Fibroblast of pulmonary artery (primary cell): ENCODE measurements around the gene PROX2.

Experiments
- DNase-seq: peaks from one replicate; pipeline ENCODE4 v3.0.0-alpha.2; 2010; ENCODE audit warnings: low read depth
- H3K4me3 ChIP-seq: replicated peaks from 2 replicates; pipeline ENCODE4 v1.5.1; 2011; ENCODE audit warnings: low read depth, mild to moderate bottlenecking, control low read depth, low read length, moderate library complexity
- TF ChIP-seq, protein P1 (sequence below): IDR thresholded peaks from 2 replicates; pipeline ENCODE4 v1.5.1; 2011; ENCODE audit warnings: mild to moderate bottlenecking, control low read depth, low read length, inconsistent platforms; ENCODE audit errors: missing control alignments

PROX2 gene

DNA sequence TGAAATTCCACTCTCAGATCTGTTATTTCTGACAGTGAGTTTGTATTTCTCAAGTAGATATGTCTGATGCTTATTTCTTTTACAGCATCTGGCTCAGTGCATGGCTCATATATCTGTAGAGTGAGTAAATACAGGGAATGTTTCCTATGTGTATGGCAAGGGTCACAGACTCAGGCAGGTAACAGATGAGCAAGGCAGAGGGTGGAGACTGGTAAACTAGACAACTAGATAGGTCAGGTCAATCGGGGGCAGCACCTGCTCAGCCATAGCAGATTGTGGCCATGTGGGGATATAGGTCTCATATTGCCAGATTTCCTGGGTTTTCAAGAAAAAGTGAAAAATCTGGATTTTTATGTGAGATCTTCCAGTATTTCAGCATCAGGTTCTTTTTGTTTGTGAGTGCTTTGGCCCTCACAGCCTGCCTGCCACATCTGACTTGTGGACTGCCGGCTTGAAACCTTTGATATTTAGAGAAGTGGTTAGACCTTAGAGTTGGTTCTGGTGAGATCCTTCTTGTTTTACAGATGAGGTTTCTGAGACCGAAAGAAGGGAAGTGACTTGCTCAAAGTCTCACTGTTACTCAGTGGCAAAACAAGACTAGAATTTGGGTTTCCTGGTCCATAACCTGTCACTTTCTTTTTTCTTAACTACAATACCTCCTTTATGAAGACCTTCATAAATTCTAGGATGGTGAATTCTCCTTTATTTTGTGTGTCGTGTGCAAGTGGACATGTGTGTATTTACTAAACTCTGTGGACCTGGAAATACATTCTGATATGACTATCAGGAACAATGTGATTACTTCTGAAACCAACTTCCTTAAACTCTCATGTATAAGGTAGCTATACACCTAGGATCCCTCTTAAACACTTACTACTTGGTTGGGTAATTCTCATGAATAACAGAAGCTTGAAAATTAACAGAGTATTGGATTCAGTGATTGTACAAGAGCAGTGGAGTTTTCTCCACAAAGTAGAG lies 34.4 kb downstream of the PROX2 start:
- H3K4me3 ChIP-seq, result no peak overlapping the region
- TF ChIP-seq, protein P1, sequence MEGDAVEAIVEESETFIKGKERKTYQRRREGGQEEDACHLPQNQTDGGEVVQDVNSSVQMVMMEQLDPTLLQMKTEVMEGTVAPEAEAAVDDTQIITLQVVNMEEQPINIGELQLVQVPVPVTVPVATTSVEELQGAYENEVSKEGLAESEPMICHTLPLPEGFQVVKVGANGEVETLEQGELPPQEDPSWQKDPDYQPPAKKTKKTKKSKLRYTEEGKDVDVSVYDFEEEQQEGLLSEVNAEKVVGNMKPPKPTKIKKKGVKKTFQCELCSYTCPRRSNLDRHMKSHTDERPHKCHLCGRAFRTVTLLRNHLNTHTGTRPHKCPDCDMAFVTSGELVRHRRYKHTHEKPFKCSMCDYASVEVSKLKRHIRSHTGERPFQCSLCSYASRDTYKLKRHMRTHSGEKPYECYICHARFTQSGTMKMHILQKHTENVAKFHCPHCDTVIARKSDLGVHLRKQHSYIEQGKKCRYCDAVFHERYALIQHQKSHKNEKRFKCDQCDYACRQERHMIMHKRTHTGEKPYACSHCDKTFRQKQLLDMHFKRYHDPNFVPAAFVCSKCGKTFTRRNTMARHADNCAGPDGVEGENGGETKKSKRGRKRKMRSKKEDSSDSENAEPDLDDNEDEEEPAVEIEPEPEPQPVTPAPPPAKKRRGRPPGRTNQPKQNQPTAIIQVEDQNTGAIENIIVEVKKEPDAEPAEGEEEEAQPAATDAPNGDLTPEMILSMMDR, result no peak
- DNase-seq, result no peak

DNA sequence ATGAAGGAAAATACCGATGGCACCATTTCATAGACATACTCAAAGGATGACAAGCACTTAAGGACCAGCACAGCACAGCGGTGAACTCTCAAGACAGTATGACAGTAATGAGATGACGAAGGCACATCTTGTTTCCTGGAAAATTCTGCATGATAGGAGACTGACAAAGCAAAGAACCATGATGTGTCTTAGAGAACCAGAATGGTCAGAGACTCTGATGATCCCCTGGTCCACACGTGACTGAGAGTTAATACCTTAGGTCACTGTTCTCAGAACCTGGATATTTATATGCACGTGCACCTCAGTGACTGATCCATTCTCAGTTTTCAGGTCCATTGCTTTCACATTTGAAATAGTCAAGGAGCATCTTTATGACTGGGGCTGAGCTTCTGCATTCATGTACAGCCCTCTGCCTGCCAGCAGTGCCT lies 35.3 kb downstream of the PROX2 start:
- no peak for DNase-seq
- no peak overlapping the region for H3K4me3 ChIP-seq
- TF ChIP-seq, protein P1, result no peak

DNA sequence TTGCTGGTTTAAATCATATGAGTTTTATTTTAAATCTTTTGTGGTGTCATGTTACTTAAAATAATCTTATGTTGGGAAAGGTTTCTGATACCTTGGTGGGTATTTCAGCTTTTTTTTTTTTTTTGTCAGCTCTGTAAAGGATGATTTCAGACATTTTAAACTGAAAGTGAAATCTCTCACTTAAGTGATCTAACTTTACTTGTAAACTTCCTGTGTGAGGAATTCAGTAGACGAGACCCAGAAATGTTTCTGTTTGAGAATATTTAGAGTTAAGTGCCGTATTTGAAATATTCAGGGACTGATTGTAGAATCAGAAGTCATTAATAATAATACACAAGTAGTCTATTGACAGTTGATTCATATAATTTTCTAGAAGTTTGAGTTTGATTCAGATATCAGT lies 37.8 kb downstream of the PROX2 start:
- TF ChIP-seq, protein P1, result no peak
- no peak overlapping the region for H3K4me3 ChIP-seq
- DNase-seq, result no peak

DNA sequence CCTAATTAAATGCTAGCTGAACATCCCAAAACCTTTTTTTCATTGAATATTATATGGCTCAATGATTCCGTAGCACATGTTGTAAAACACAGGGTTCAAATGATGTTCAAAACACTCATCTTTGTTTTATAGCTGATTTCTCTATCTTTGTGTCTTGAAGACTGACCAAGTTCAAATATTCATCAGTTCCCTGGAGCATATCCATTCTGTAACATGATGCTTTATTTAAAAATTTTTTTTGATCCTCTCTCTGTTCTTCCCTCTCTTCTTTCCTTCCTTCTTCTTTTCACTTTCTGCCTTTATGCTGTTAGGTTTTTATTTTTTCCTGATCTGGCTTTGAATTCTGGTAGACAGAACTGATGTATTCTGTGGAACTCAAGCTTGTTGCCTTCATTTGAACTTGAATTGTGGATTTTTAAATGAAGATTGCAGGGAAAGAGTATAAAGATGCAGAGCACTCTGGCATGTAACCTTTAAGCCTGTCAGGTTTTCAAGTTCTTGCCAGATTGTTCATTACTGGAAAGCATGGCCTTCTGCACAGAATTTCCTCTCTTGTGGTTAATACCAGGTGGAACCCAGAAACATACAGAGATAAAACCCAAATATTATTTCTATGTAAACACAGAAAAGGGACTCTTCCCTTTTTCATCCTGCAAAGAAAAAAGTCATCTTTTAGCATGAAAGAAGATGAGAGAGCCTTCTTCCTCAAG lies 39.5 kb downstream of the PROX2 start:
- H3K4me3 ChIP-seq, result no peak overlapping the region
- DNase-seq, result no peak

DNA sequence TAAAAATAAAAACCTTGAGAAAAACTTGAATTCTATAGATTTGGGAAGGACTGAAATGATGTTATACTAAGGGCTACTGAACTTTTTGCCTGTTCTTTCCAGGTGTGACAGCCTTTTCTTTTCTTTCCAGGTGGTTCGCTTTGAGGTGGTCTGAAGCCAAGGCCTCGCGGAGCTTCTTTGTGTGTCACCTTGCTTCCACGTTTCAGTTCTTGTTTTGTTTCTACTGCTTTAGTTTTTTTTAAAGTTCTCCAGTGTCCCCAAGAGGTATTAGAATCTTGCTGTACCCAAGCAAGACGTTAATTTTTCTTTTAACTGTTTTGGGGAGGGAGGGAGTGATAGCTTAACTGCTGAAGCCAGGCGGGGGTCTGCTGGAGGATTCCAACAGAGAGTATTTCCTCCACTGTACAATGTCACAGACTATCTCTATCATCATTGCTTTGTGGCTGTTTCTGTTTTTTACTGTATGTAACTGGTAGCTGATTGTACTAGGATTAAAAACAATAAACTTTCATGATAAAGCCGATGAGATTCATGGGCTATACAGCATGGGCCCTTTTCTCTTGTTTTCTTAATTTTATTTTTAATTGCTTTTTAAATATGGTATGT lies 40.2 kb downstream of the PROX2 start:
- TF ChIP-seq, protein P1, result no peak
- H3K4me3 ChIP-seq, result no peak overlapping the region
- DNase-seq, result no peak

More for the DNA sequence above, 39.5 kb downstream of the PROX2 start:
- TF ChIP-seq, protein P1, result no peak

DNA sequence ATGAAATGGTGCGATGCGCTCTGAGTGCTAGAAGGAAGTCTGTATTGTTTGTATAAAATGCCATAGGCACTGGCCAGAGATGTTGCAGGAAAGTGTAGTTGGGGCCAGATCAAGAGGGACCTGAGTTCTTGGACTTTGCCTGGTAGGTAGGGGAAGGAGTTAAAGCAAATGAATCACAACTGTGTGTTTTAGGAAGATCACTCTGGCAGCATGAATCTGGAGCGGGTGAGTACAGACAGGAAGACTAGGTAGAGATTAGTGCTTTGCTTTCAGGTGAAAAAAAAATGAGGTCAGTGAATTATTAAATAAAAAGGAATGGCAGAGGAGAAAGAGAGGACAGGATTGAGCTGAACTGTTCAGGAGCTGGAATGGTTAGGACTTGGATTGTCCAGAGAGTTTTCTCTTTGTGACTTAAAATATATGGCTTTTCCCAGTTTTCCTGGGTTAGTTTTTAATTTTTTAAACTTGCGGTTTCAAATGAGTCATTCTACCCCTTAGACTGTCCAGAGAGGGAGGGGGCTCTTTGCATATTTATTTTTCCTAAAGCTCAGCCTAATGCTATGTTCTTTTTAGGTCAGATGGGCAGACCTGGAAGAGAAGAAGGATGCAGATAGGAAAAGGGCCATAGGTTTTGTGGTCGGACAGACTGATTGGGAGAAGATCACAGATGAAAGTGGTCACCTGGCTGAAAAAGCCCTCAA lies 41.1 kb downstream of the PROX2 start:
- no peak for DNase-seq
- H3K4me3 ChIP-seq, result no peak overlapping the region
- TF ChIP-seq, protein P1, result no peak
